CD14-positive monocyte (primary cell): Measurements from ENCODE around the gene STUM. TPM values are rescaled to one million over a fixed set of nuclear protein-coding genes. Genes with fewer than 3 reads are reported as not detected.

ENCODE experiments used
- DNase-seq, 3 donors: peaks; one replicate each; pipeline ENCODE4 v3.0.0-alpha.2; 2011 to 2022
- H2AFZ ChIP-seq: 2 replicates; pipeline ENCODE4 v1.6.0; 2012; ENCODE audit warnings: mild to moderate bottlenecking, low read depth, low read length, inconsistent platforms; ENCODE audit not compliant: insufficient read depth, poor library complexity, severe bottlenecking
- H3K27ac ChIP-seq, 2 donors: 1 replicate in 1 of 2; 2 replicates in 1 of 2; pipeline ENCODE4 v1.5.1; 2012 to 2013; ENCODE audit warnings: low read length in 2 of 2, control low read depth in 1 of 2, inconsistent platforms in 1 of 2, low read depth in 1 of 2, mild to moderate bottlenecking in 1 of 2
- H3K27me3 ChIP-seq, 2 donors: one replicate each; pipeline versions ENCODE4 v1.6.0 to v1.6.1; 2011 to 2013; ENCODE audit warnings: low read length in 2 of 2; ENCODE audit not compliant: control insufficient read depth in 2 of 2, insufficient read depth in 2 of 2
- H3K36me3 ChIP-seq, 2 donors: replicated peaks in 1 of 2; 1 replicate in 1 of 2; 2 replicates in 1 of 2; pipeline versions ENCODE4 v1.5.1 to v1.6.1; 2012 to 2013; ENCODE audit warnings: low read length in 2 of 2, control low read depth in 1 of 2, inconsistent platforms in 1 of 2, mild to moderate bottlenecking in 1 of 2; ENCODE audit not compliant: insufficient read depth in 2 of 2, control insufficient read depth in 1 of 2
- H3K4me1 ChIP-seq, 2 donors: 1 replicate in 1 of 2; 2 replicates in 1 of 2; pipeline versions ENCODE4 v1.5.1 to v1.6.1; 2012 to 2013; ENCODE audit warnings: low read length in 2 of 2, control low read depth in 1 of 2, inconsistent platforms in 1 of 2, mild to moderate bottlenecking in 1 of 2, moderate library complexity in 1 of 2; ENCODE audit not compliant: insufficient read depth in 2 of 2, control insufficient read depth in 1 of 2
- H3K4me2 ChIP-seq: replicated peaks from 2 replicates; pipeline ENCODE3; 2012; ENCODE audit warnings: low read length, moderate library complexity, mild to moderate bottlenecking; ENCODE audit not compliant: poor library complexity, severe bottlenecking; ENCODE audit errors: extremely low read depth
- H3K4me3 ChIP-seq, 3 experiments: fragments of 200-600 bp in 1 of 3; sonication (generic) in 1 of 3; replicated peaks in 1 of 3; 1 replicate in 2 of 3; 2 replicates in 1 of 3; pipeline ENCODE4 v1.5.1; 2011 to 2013; ENCODE audit warnings: low read length in 3 of 3, mild to moderate bottlenecking in 3 of 3, control low read depth in 2 of 3, low read depth in 2 of 3, inconsistent platforms in 1 of 3, moderate library complexity in 1 of 3
- H3K79me2 ChIP-seq: 2 replicates; pipeline ENCODE4 v1.6.0; 2012; ENCODE audit warnings: mild to moderate bottlenecking, control low read depth, inconsistent platforms, low read length, moderate library complexity; ENCODE audit not compliant: insufficient read depth
- H3K9ac ChIP-seq: 2 replicates; pipeline ENCODE4 v1.6.0; 2017; ENCODE audit warnings: low read length, mild to moderate bottlenecking; ENCODE audit not compliant: insufficient read depth, poor library complexity, severe bottlenecking
- H3K9me3 ChIP-seq, 2 donors: replicated peaks in 1 of 2; 1 replicate in 1 of 2; 2 replicates in 1 of 2; pipeline versions ENCODE4 v1.5.1 to v1.6.1; 2012 to 2013; ENCODE audit warnings: low read length in 2 of 2, control low read depth in 1 of 2; ENCODE audit not compliant: control insufficient read depth in 1 of 2, insufficient read depth in 1 of 2
- H4K20me1 ChIP-seq: 2 replicates; pipeline ENCODE4 v1.6.0; 2012; ENCODE audit warnings: mild to moderate bottlenecking, low read length, control low read depth, moderate library complexity; ENCODE audit not compliant: insufficient read depth
- H3K27ac Mint-ChIP-seq, 7 donors: one replicate each; pipeline ENCODE4 v1.8.0; 2020; ENCODE audit warnings: mild to moderate bottlenecking in 7 of 7, mixed read lengths in 7 of 7, moderate library complexity in 6 of 7, inconsistent platforms in 2 of 7
- H3K27me3 Mint-ChIP-seq, 3 donors: one replicate each; pipeline ENCODE4 v1.8.0; 2021 to 2022; ENCODE audit warnings: low read depth in 3 of 3, mild to moderate bottlenecking in 3 of 3, mixed read lengths in 3 of 3, moderate library complexity in 3 of 3, inconsistent platforms in 1 of 3
- H3K36me3 Mint-ChIP-seq, 2 donors: one replicate each; pipeline ENCODE4 v1.8.0; 2020; ENCODE audit warnings: mixed read lengths in 2 of 2, inconsistent platforms in 1 of 2, mild to moderate bottlenecking in 1 of 2
- H3K4me1 Mint-ChIP-seq: one replicate; pipeline ENCODE4 v1.8.0; 2020; ENCODE audit warnings: mild to moderate bottlenecking, mixed read lengths
- H3K4me3 Mint-ChIP-seq, 2 donors: one replicate each; pipeline ENCODE4 v1.8.0; 2020; ENCODE audit warnings: mild to moderate bottlenecking in 2 of 2, mixed read lengths in 2 of 2, moderate library complexity in 1 of 2
- H3K9me3 Mint-ChIP-seq, 7 donors: one replicate each; pipeline ENCODE4 v1.8.0; 2020 to 2022; ENCODE audit warnings: mixed read lengths in 7 of 7, mild to moderate bottlenecking in 6 of 7, moderate library complexity in 6 of 7, inconsistent platforms in 2 of 7
- CTCF ChIP-seq: fragments of 200-600 bp; IDR thresholded peaks from one replicate; pipeline ENCODE4 v1.8.0; 2022; ENCODE audit warnings: antibody characterized with exemption, mild to moderate bottlenecking
- WGBS: methylation state at CpG from one replicate; pipeline ENCODE4 v1.1.5; 2013; ENCODE audit warnings: missing lambda C conversion rate; ENCODE audit not compliant: insufficient coverage; 5-methylcytosine and 5-hydroxymethylcytosine counted together
- intact Hi-C, 2 donors: fragments of 100-400 bp; cut with micrococcal nuclease; formaldehyde crosslinking; loops; one replicate each; pipeline versions ENCODE4 v1.15.0 to v1.15.1; 2023
- polyA plus RNA-seq, 3 donors: library from polyadenylated mRNA; depleted of rRNA in 1 of 3; unstranded in 2 of 3; stranded (reverse) in 1 of 3; fragments of 300-500 nt in 2 of 3; fragments of >200 nt in 1 of 3; fragmentation: Illumina TruSeq in 2 of 3; gene quantifications; 1 replicate in 2 of 3; 2 replicates in 1 of 3; pipeline ENCODE4 v1.2.3, GENCODE V29; 2012 to 2021

The STUM gene
- polyA plus RNA-seq, 3 donors = not detected

GRCh38 chr1:226555092-226555491, 6.5 kb downstream of the STUM start:
- no peak overlapping the region for H3K27ac Mint-ChIP-seq
- peaks cover 20 to 26% (median 21%) of the 10 kb centered on the region in 3 donors for H3K27me3 Mint-ChIP-seq
- H3K4me1 Mint-ChIP-seq = peaks cover 35% of the 10 kb centered on the region
- no peaks in the 10 kb centered on the region for H3K36me3 Mint-ChIP-seq
- H3K27ac ChIP-seq = no peak overlapping the region
- H3K4me3 Mint-ChIP-seq = no peak overlapping the region
- H3K4me1 ChIP-seq = peaks cover 12 to 18% of the 10 kb centered on the region in 2 donors
- H3K9ac ChIP-seq = no peak overlapping the region
- H3K9me3 Mint-ChIP-seq = peaks cover 0 to 7% (median 4%) of the 10 kb centered on the region in 7 donors
- H3K4me3 ChIP-seq = no peak overlapping the region
- no peaks in the 10 kb centered on the region for H3K36me3 ChIP-seq
- no peaks in the 10 kb centered on the region for H3K9me3 ChIP-seq
- no peak overlapping the region for H2AFZ ChIP-seq
- no peak for DNase-seq
- no peak overlapping the region for H3K4me2 ChIP-seq
- intact Hi-C loops = no loop called here
- no peak for TF ChIP-seq CTCF
- peaks cover 15 to 20% of the 10 kb centered on the region in 2 donors for H3K27me3 ChIP-seq
- WGBS = 96% methylated on average over 3 of the region's 4 CpGs
- no peaks in the 10 kb centered on the region for H3K79me2 ChIP-seq
- H4K20me1 ChIP-seq = no peaks in the 10 kb centered on the region

DNA sequence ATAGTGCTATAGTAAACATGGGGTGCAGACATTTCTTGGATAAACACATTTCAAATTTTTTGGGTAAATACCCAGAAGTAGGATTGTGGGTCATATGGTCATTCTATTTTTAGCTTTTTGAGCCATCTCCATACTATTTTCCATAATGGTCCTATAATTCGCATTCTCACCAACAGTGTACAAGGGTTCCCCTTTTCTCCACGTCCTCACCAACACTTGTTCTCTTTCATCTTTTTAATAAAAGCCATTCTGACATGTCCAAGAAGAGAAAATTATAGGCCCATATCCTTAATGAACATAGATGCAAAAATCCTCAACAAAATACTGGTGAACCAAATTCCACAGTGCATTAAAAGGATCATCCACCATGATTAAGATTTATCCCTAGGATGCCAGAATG, 8.9 kb downstream of the STUM start:
- H3K9me3 ChIP-seq = no peaks in the 10 kb centered on the region

More for the DNA sequence above, 8.9 kb downstream of the STUM start:
- no peak overlapping the region for H3K27ac ChIP-seq
- no peak for DNase-seq
- no peak overlapping the region for H3K9ac ChIP-seq
- no peak overlapping the region for H2AFZ ChIP-seq
- H3K36me3 Mint-ChIP-seq = no peaks in the 10 kb centered on the region
- H3K4me1 ChIP-seq = peaks cover 11 to 17% of the 10 kb centered on the region in 2 donors
- no peaks in the 10 kb centered on the region for H3K27me3 ChIP-seq
- no peak overlapping the region for H3K4me2 ChIP-seq
- H3K4me1 Mint-ChIP-seq = peaks cover 32% of the 10 kb centered on the region
- peaks cover 0 to 6% (median 2%) of the 10 kb centered on the region in 3 donors for H3K27me3 Mint-ChIP-seq
- no peaks in the 10 kb centered on the region for H3K36me3 ChIP-seq
- TF ChIP-seq CTCF = no peak
- H4K20me1 ChIP-seq = no peaks in the 10 kb centered on the region
- intact Hi-C loops = no loop called here
- no peak overlapping the region for H3K4me3 ChIP-seq
- WGBS = no CpG with 5 or more reads among the region's 2 CpGs
- H3K79me2 ChIP-seq = no peaks in the 10 kb centered on the region
- no peak overlapping the region for H3K4me3 Mint-ChIP-seq
- no peak overlapping the region for H3K27ac Mint-ChIP-seq
- peaks cover 2 to 7% (median 2%) of the 10 kb centered on the region in 7 donors for H3K9me3 Mint-ChIP-seq
